NT2/D1 (cell line): ENCODE results near the gene MKRN1.

Source experiments
- SUZ12 ChIP-seq: IDR thresholded peaks from 2 replicates; pipeline ENCODE4 v1.6.1; 2011; ENCODE audit not compliant: insufficient read length, insufficient read depth; ENCODE audit errors: extremely low read depth
- YY1 ChIP-seq: IDR thresholded peaks from 2 replicates; pipeline ENCODE4 v1.6.1; 2011; ENCODE audit not compliant: insufficient read length, insufficient read depth
- ZNF274 ChIP-seq: IDR thresholded peaks from 2 replicates; pipeline ENCODE4 v1.6.1; 2011; ENCODE audit warnings: mild to moderate bottlenecking, low read depth, low read length

GRCh38 chr7:140451716-140452115 is 27.6 kb downstream of the MKRN1 start:
- TF ChIP-seq YY1 (no peak), SUZ12 (no peak), ZNF274 (no peak)
